SK-N-SH (cell line): Measurements from ENCODE around the gene MRRF.

Source experiments
- CHD2 ChIP-seq: fragments of 150-350 bp; IDR thresholded peaks from 2 replicates; pipeline ENCODE4 v1.6.1; 2018; ENCODE audit warnings: low read length; ENCODE audit not compliant: partially characterized antibody
- EP300 ChIP-seq, 2 experiments: IDR thresholded peaks; 2 replicates each; pipeline versions ENCODE4 v1.4.0 to v1.6.1; 2012; ENCODE audit warnings: borderline replicate concordance in 1 of 2, low read depth in 1 of 2, low read length in 1 of 2
- FOSL2 ChIP-seq: IDR thresholded peaks from 2 replicates; pipeline ENCODE4 v1.4.0; 2012; ENCODE audit warnings: low read depth, mild to moderate bottlenecking, moderate library complexity, borderline replicate concordance
- MEF2A ChIP-seq: IDR thresholded peaks from 2 replicates; pipeline ENCODE4 v1.4.0; 2012; ENCODE audit warnings: low read depth, borderline replicate concordance
- RFX5 ChIP-seq: IDR thresholded peaks from 2 replicates; pipeline ENCODE4 v1.6.1; 2012; ENCODE audit warnings: mild to moderate bottlenecking, improper control_type of control experiment, low read length
- TAF1 ChIP-seq: IDR thresholded peaks from 2 replicates; pipeline ENCODE4 v1.6.1; 2012; ENCODE audit warnings: low read depth, mild to moderate bottlenecking, low read length, moderate library complexity, borderline replicate concordance
- TF ChIP-seq, protein P1 (sequence below): fragments of 200-600 bp; sonication (generic); IDR thresholded peaks from 2 replicates; pipeline ENCODE4 v1.6.1; 2017; ENCODE audit warnings: antibody characterized with exemption, mild to moderate bottlenecking, moderate library complexity
- TF ChIP-seq, protein P2 (sequence below): fragments of 150-350 bp; IDR thresholded peaks from 2 replicates; pipeline ENCODE4 v1.6.1; 2017; ENCODE audit warnings: antibody characterized with exemption, low read length, low read depth, borderline replicate concordance

DNA sequence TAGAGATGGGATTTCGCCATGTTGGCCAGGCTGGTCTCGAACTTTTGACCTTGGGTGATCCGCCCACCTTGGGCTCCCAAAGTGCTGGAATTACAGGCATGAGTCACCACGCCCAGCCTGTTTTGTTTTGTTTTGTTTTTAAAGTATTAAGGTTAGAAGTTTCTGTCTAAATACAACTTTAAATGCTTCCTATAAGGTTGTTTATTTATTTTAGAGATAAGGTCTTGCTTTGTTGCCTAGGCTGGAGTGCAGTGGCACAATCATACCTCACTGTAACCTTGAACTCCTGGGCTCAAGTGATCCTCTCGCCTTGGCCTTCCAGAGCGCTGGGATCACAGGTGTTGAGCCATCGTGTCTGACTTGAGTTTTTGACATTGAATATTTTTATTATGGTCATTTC lies 11.4 kb downstream of the MRRF start:
- TF ChIP-seq RFX5 (no peak), TAF1 (no peak), CHD2 (no peak), MEF2A (no peak), FOSL2 (no peak), EP300 (IDR thresholded peaks at IDR 0.05; ENCODE audit: borderline replicate concordance in 1 of 2, low read depth in 1 of 2, low read length in 1 of 2) (no peak)
- TF ChIP-seq, protein P1, sequence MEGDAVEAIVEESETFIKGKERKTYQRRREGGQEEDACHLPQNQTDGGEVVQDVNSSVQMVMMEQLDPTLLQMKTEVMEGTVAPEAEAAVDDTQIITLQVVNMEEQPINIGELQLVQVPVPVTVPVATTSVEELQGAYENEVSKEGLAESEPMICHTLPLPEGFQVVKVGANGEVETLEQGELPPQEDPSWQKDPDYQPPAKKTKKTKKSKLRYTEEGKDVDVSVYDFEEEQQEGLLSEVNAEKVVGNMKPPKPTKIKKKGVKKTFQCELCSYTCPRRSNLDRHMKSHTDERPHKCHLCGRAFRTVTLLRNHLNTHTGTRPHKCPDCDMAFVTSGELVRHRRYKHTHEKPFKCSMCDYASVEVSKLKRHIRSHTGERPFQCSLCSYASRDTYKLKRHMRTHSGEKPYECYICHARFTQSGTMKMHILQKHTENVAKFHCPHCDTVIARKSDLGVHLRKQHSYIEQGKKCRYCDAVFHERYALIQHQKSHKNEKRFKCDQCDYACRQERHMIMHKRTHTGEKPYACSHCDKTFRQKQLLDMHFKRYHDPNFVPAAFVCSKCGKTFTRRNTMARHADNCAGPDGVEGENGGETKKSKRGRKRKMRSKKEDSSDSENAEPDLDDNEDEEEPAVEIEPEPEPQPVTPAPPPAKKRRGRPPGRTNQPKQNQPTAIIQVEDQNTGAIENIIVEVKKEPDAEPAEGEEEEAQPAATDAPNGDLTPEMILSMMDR, result no peak
- TF ChIP-seq, protein P2, sequence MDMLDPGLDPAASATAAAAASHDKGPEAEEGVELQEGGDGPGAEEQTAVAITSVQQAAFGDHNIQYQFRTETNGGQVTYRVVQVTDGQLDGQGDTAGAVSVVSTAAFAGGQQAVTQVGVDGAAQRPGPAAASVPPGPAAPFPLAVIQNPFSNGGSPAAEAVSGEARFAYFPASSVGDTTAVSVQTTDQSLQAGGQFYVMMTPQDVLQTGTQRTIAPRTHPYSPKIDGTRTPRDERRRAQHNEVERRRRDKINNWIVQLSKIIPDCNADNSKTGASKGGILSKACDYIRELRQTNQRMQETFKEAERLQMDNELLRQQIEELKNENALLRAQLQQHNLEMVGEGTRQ, result no peak
